ENCODE measurements around the gene TAAR2. TPM values are rescaled to one million over a fixed set of nuclear protein-coding genes. Genes with fewer than 3 reads are reported as not detected.

The TAAR2 gene
- total RNA-seq, 1 experiment from 2014 or later: not detected

Other genes with a start within 250 kb of the TAAR2 start
- 1.0 TPM for gene MOXD1, start 222.8 kb downstream of the TAAR2 start, total RNA-seq (2021; ENCODE audit: unreplicated experiment)
- gene STX7, start 111.2 kb downstream of the TAAR2 start, total RNA-seq (2021; ENCODE audit: unreplicated experiment): 27.8 TPM
- gene TAAR9, start 86.0 kb downstream of the TAAR2 start, total RNA-seq (2021; ENCODE audit: unreplicated experiment): not detected
- not detected for gene TAAR8, start 71.6 kb downstream of the TAAR2 start, total RNA-seq (2021; ENCODE audit: unreplicated experiment)
- gene TAAR6, start 54.0 kb downstream of the TAAR2 start, total RNA-seq (2021; ENCODE audit: unreplicated experiment): not detected
- not detected for gene TAAR5, start 34.5 kb downstream of the TAAR2 start, total RNA-seq (2021; ENCODE audit: unreplicated experiment)
- gene TAAR1, start 34.9 kb upstream of the TAAR2 start, total RNA-seq (2021; ENCODE audit: unreplicated experiment): not detected
- gene VNN1, start 89.8 kb upstream of the TAAR2 start, total RNA-seq (2021; ENCODE audit: unreplicated experiment): not detected
- 0.37 TPM for gene VNN2, start 133.6 kb upstream of the TAAR2 start, total RNA-seq (2021; ENCODE audit: unreplicated experiment)
- gene SLC18B1, start 174.4 kb upstream of the TAAR2 start, total RNA-seq (2021; ENCODE audit: unreplicated experiment): 18.1 TPM
- gene RPS12, start 190.3 kb upstream of the TAAR2 start, total RNA-seq (2021; ENCODE audit: unreplicated experiment): 1,660 TPM